Mesenchymal stem cell (in vitro differentiated cells and primary cell): Measurements from ENCODE around the gene TM7SF3.

Source experiments
- DNase-seq: peaks from one replicate; pipeline ENCODE4 v3.0.0-alpha.2; 2013
- H2AFZ ChIP-seq: one replicate; pipeline ENCODE4 v1.6.1; 2013; ENCODE audit warnings: low read depth, mild to moderate bottlenecking, control low read depth, inconsistent platforms, low read length, moderate library complexity
- H2AK5ac ChIP-seq: 2 replicates; pipeline ENCODE4 v1.6.1; 2013; ENCODE audit warnings: low read length, moderate library complexity, mild to moderate bottlenecking, inconsistent platforms; ENCODE audit not compliant: severe bottlenecking
- H2BK120ac ChIP-seq: one replicate; pipeline ENCODE4 v1.6.1; 2013; ENCODE audit warnings: low read depth, mild to moderate bottlenecking, inconsistent platforms, low read length, moderate library complexity
- H2BK12ac ChIP-seq, 2 experiments: one replicate each; pipeline ENCODE4 v1.6.1; 2013; ENCODE audit warnings: inconsistent platforms in 2 of 2, low read length in 2 of 2, mild to moderate bottlenecking in 2 of 2, moderate library complexity in 2 of 2, control low read depth in 1 of 2
- H2BK15ac ChIP-seq: one replicate; pipeline ENCODE4 v1.6.1; 2013; ENCODE audit warnings: mild to moderate bottlenecking, low read depth, inconsistent platforms; ENCODE audit not compliant: poor library complexity, severe bottlenecking
- H2BK5ac ChIP-seq: 2 replicates; pipeline ENCODE4 v1.6.1; 2013; ENCODE audit warnings: low read depth, mild to moderate bottlenecking, low read length, control low read depth, inconsistent platforms; ENCODE audit not compliant: poor library complexity, severe bottlenecking
- H3K14ac ChIP-seq, 2 experiments: one replicate each; pipeline ENCODE4 v1.6.1; 2013; ENCODE audit warnings: inconsistent platforms in 2 of 2, low read length in 2 of 2, control low read depth in 1 of 2, mild to moderate bottlenecking in 1 of 2, moderate library complexity in 1 of 2
- H3K18ac ChIP-seq, 2 experiments: one replicate each; pipeline ENCODE4 v1.6.1; 2013; ENCODE audit warnings: inconsistent platforms in 2 of 2, low read length in 2 of 2, control low read depth in 1 of 2, low read depth in 1 of 2, mild to moderate bottlenecking in 1 of 2
- H3K23ac ChIP-seq, 2 experiments: one replicate each; pipeline ENCODE4 v1.6.1; 2013; ENCODE audit warnings: inconsistent platforms in 2 of 2, low read length in 2 of 2, mild to moderate bottlenecking in 2 of 2, moderate library complexity in 2 of 2, control low read depth in 1 of 2
- H3K27ac ChIP-seq: 2 replicates; pipeline ENCODE4 v1.5.1; 2013; ENCODE audit warnings: mild to moderate bottlenecking, moderate library complexity, low read length, control low read depth, inconsistent platforms; ENCODE audit not compliant: poor library complexity, severe bottlenecking
- H3K27me3 ChIP-seq, 2 experiments: 2 replicates each; pipeline versions ENCODE4 v1.6.1 to v1.7.0; 2013; ENCODE audit warnings: low read length in 2 of 2, mild to moderate bottlenecking in 2 of 2, moderate library complexity in 2 of 2, control low read depth in 1 of 2, inconsistent platforms in 1 of 2; ENCODE audit not compliant: control insufficient read depth in 1 of 2, insufficient read depth in 1 of 2
- H3K36me3 ChIP-seq, 2 experiments: 2 replicates each; pipeline versions ENCODE4 v1.6.1 to v1.7.0; 2013; ENCODE audit warnings: low read length in 2 of 2, control low read depth in 1 of 2, inconsistent platforms in 1 of 2, low read depth in 1 of 2, mild to moderate bottlenecking in 1 of 2; ENCODE audit not compliant: insufficient read depth in 2 of 2, control insufficient read depth in 1 of 2
- H3K4ac ChIP-seq, 2 experiments: one replicate each; pipeline ENCODE4 v1.6.1; 2013; ENCODE audit warnings: inconsistent platforms in 2 of 2, low read length in 2 of 2, mild to moderate bottlenecking in 2 of 2, moderate library complexity in 2 of 2, control low read depth in 1 of 2, low read depth in 1 of 2
- H3K4me1 ChIP-seq: 2 replicates; pipeline ENCODE4 v1.6.1; 2013; ENCODE audit warnings: low read depth, low read length, control low read depth; ENCODE audit not compliant: control insufficient read depth, insufficient read depth
- H3K4me2 ChIP-seq: 2 replicates; pipeline ENCODE4 v1.6.1; 2013; ENCODE audit warnings: low read length, mild to moderate bottlenecking, inconsistent platforms; ENCODE audit not compliant: poor library complexity, severe bottlenecking
- H3K4me3 ChIP-seq, 2 experiments: 2 replicates each; pipeline versions ENCODE4 v1.5.1 to v1.7.0; 2013; ENCODE audit warnings: low read length in 2 of 2, mild to moderate bottlenecking in 2 of 2, control low read depth in 1 of 2, low read depth in 1 of 2; ENCODE audit not compliant: insufficient read depth in 1 of 2
- H3K79me1 ChIP-seq: replicated peaks from 2 replicates; pipeline ENCODE4 v1.6.1; 2013; ENCODE audit warnings: mild to moderate bottlenecking, control low read depth, low read length, inconsistent platforms; ENCODE audit not compliant: poor library complexity, severe bottlenecking
- H3K9ac ChIP-seq: 2 replicates; pipeline ENCODE4 v1.7.0; 2013; ENCODE audit warnings: mild to moderate bottlenecking, low read length, moderate library complexity
- H3K9me3 ChIP-seq: 2 replicates; pipeline ENCODE4 v1.7.0; 2013; ENCODE audit warnings: mild to moderate bottlenecking, low read length; ENCODE audit not compliant: control insufficient read depth
- H4K8ac ChIP-seq: one replicate; pipeline ENCODE4 v1.6.1; 2013; ENCODE audit warnings: inconsistent platforms, mild to moderate bottlenecking, low read length, moderate library complexity
- H4K91ac ChIP-seq: one replicate; pipeline ENCODE4 v1.6.1; 2013; ENCODE audit warnings: mild to moderate bottlenecking, low read length, inconsistent platforms
- WGBS: methylation state at CpG from one replicate; pipeline ENCODE4 v1.1.7; 2013; ENCODE audit warnings: mixed read lengths; 5-methylcytosine and 5-hydroxymethylcytosine counted together

The TM7SF3 gene

GRCh38 chr12:26936559-26937442 is 77.4 kb downstream of the TM7SF3 start:
- Histone ChIP-seq H3K4me3 (peak overlapping the region in 1 of 2 experiments; percentile 93), H2AFZ (no peak overlapping the region), H3K79me1 (peaks cover 15% of the 10 kb centered on the region), H2BK5ac (no peak overlapping the region), H2AK5ac (no peak overlapping the region), H3K27me3 (no peaks in the 10 kb centered on the region), H3K18ac (no peak overlapping the region), H3K9ac (peak overlapping the region; percentile 98), H2BK12ac (no peak overlapping the region), H3K4ac (no peak overlapping the region), H3K9me3 (no peaks in the 10 kb centered on the region), H3K4me2 (peak overlapping the region; percentile 93), H3K14ac (no peak overlapping the region), H3K23ac (no peak overlapping the region), H4K91ac (no peak overlapping the region), H3K36me3 (peaks cover 0 to 11% of the 10 kb centered on the region in 2 experiments), H2BK120ac (no peak overlapping the region), H4K8ac (no peak overlapping the region), H2BK15ac (no peak overlapping the region), H3K4me1 (no peaks in the 10 kb centered on the region), H3K27ac (no peak overlapping the region)
- 23% methylated on average over 5 of the region's 8 CpGs for WGBS
- DNase-seq: peak; percentile 13

- H4K8ac ChIP-seq: no peak overlapping the region
- no peak overlapping the region for H3K14ac ChIP-seq
- H4K91ac ChIP-seq: no peak overlapping the region
- H3K23ac ChIP-seq: no peak overlapping the region
- no peaks in the 10 kb centered on the region for H3K9me3 ChIP-seq
- no peak overlapping the region for H3K18ac ChIP-seq
- H3K9ac ChIP-seq: peak overlapping the region; percentile 98
- no peak overlapping the region for H2BK12ac ChIP-seq
- H2BK120ac ChIP-seq: no peak overlapping the region
- no peak for DNase-seq
- WGBS: 87% methylated on average over 4 of the region's 7 CpGs
- H3K4me1 ChIP-seq: no peaks in the 10 kb centered on the region
- H3K4me3 ChIP-seq: peak overlapping the region in 1 of 2 experiments; percentile 93
- H2AFZ ChIP-seq: no peak overlapping the region
- no peak overlapping the region for H3K27ac ChIP-seq
- H3K27me3 ChIP-seq: no peaks in the 10 kb centered on the region
- H2AK5ac ChIP-seq: no peak overlapping the region
- H3K79me1 ChIP-seq: peaks cover 17% of the 10 kb centered on the region
- no peak overlapping the region for H3K4ac ChIP-seq
- H3K4me2 ChIP-seq: no peak overlapping the region
- no peak overlapping the region for H2BK15ac ChIP-seq
- H2BK5ac ChIP-seq: no peak overlapping the region
- H3K36me3 ChIP-seq: peaks cover 0 to 14% of the 10 kb centered on the region in 2 experiments
Observed at GRCh38 chr12:26935636-26936378, 78.4 kb downstream of the TM7SF3 start.

- Histone ChIP-seq H4K91ac (no peak overlapping the region), H3K14ac (no peak overlapping the region), H3K79me1 (peaks cover 25% of the 10 kb centered on the region), H3K18ac (no peak overlapping the region), H3K4me2 (no peak overlapping the region), H3K4me3 (no peak overlapping the region), H3K27me3 (no peaks in the 10 kb centered on the region), H2BK15ac (no peak overlapping the region), H2BK120ac (no peak overlapping the region), H3K4me1 (peaks cover 1% of the 10 kb centered on the region), H4K8ac (no peak overlapping the region), H2AK5ac (no peak overlapping the region), H2AFZ (no peak overlapping the region), H3K4ac (no peak overlapping the region), H3K36me3 (peaks cover 8 to 69% of the 10 kb centered on the region in 2 experiments), H3K23ac (no peak overlapping the region), H3K9ac (no peak overlapping the region), H2BK5ac (peak overlapping the region; percentile 19), H3K9me3 (no peaks in the 10 kb centered on the region), H2BK12ac (no peak overlapping the region), H3K27ac (no peak overlapping the region)
- DNase-seq: no peak
- 97% methylated on average over 1 of the region's 2 CpGs for WGBS
Observed at GRCh38 chr12:26929590-26929989, 84.6 kb downstream of the TM7SF3 start.

DNA sequence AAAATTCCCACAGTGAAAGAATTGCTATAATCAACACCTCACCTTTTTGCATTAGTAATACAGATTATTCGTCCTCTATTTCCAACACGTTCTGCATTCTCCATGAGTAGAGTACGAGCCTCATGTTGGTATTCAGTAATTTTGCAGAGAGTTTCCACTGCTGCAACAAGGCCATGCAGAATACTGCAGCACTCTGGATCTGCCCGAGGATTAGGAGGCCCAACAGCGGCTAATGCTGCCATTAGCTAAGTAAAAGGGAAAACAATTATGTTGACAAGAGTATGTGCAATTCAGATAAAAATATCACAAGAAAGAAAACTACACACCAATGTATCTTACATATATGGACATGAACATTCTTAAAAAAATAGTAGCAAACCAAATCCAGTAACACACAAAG is 85.5 kb downstream of the TM7SF3 start:
- H3K4me1 ChIP-seq: peaks cover 1% of the 10 kb centered on the region
- H3K79me1 ChIP-seq: peaks cover 23% of the 10 kb centered on the region
- no peak overlapping the region for H3K9ac ChIP-seq
- H2BK120ac ChIP-seq: no peak overlapping the region
- no peak for DNase-seq
- H2BK15ac ChIP-seq: no peak overlapping the region
- WGBS: 96% methylated on average over 3 of the region's 5 CpGs
- no peak overlapping the region for H3K27ac ChIP-seq
- H2AFZ ChIP-seq: no peak overlapping the region
- H3K14ac ChIP-seq: no peak overlapping the region
- no peak overlapping the region for H2AK5ac ChIP-seq
- H2BK12ac ChIP-seq: no peak overlapping the region
- no peak overlapping the region for H4K91ac ChIP-seq
- H3K4ac ChIP-seq: no peak overlapping the region
- H3K4me2 ChIP-seq: no peak overlapping the region
- no peak overlapping the region for H3K23ac ChIP-seq
- no peak overlapping the region for H4K8ac ChIP-seq
- H3K18ac ChIP-seq: no peak overlapping the region
- no peaks in the 10 kb centered on the region for H3K27me3 ChIP-seq
- no peak overlapping the region for H2BK5ac ChIP-seq
- no peak overlapping the region for H3K4me3 ChIP-seq
- peaks cover 8 to 77% of the 10 kb centered on the region in 2 experiments for H3K36me3 ChIP-seq
- H3K9me3 ChIP-seq: no peaks in the 10 kb centered on the region
